Measurements from ENCODE around the gene SCGB1C1.
"Not testable (repeated sequence)": the region's sequence is repeated elsewhere in the genome, so short reads cannot be mapped to it uniquely, and the experiment has no call there.

- TF ChIP-seq GABPA (IDR thresholded peaks at IDR 0.05; ENCODE audit: low read depth); CTCF (IDR thresholded peaks at IDR 0.05; ENCODE audit: insufficient read depth, low read length); POLR2AphosphoS5 (IDR thresholded peaks at IDR 0.05; ENCODE audit: low read depth): not testable (repeated sequence)
These were observed 3.0 kb upstream of the SCGB1C1 start for GRCh38 chr11:189843-190311.

Measured in HL-60 (cell line).